ENCODE measurements around the gene APOL3.
A peak's percentile ranks its signal among the peaks of the same experiment; 100 is the strongest.
"Not testable (repeated sequence)": the region's sequence is repeated elsewhere in the genome, so short reads cannot be mapped to it uniquely, and the experiment has no call there.

The APOL3 gene

DNA sequence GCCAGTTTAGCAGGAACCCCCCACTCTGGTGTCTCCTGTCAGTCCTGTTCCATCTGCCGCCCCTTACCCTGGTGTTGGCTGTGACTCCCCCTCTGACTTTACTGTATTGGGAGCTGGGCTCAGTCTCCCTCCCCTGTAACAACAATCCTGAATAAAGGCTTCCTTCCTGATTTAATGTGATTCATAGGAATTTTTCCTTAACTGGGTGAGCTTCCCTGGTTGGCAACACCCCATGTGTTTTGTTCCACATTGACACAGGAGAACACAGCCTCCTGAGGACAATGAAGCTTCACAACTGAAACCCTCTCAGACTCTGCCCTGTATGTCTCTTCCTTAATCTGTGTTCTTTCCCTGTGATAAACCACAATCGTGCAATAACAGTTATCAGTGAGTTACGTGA lies 32.6 kb upstream of the APOL3 start:
- no peak for DNase-seq (ENCODE audit: low read depth)

DNA sequence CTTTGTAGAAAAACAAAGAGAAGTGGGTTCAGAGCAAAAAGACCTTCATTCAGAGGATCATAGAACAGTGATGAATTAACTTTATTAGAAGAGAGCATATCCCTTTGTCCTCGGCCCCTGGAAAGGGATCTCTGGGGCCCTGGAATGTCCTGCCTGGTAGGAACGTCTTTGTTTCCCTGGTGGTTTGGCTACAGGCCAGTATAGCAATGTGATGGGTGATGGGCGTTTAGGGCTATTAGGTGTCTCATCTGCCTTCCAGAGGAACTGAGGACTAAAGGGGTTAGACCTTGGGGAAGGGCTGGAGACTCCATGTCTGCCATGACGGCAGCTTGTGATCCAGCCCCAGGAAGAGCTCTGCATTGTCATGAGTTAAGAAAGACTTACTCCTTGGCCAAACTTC lies 32.0 kb upstream of the APOL3 start:
- peak; percentile 38 for DNase-seq (ENCODE audit: low read depth)

DNA sequence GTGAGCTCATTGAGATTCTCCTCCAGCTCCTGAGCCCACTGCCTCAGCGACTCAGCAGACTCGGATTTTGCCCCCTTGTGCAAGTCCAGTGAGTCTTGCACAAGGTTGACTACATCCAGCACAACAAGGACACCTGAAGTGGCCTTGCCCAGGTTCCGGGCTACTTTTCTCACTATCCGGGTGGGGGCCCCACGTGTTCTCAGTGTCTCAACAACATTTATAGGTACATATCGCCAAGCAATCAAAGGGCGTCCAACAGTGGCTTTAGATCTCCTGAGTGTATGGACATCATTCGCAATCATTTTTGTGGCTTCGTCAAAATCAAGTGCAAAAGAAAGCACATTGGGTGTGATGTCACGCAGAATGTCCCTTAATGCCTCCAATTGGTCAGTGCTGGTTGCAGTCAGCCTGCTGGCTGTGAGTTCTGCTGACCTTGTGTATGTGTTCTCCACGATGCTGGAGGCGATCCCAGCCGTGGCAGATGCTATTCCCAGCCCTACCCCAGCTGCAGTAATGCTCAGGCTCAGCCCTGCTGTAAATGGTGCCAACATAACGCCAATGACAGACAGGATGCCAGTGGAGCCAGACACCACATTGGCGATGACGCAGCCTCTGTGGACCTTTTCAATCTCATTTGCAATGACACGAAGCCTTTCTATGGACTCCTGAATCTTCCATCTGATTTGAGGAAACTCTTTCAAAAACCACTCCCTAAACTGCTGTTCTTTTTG lies 30.7 kb upstream of the APOL3 start:
- no peak for DNase-seq (ENCODE audit: low read depth)

DNA sequence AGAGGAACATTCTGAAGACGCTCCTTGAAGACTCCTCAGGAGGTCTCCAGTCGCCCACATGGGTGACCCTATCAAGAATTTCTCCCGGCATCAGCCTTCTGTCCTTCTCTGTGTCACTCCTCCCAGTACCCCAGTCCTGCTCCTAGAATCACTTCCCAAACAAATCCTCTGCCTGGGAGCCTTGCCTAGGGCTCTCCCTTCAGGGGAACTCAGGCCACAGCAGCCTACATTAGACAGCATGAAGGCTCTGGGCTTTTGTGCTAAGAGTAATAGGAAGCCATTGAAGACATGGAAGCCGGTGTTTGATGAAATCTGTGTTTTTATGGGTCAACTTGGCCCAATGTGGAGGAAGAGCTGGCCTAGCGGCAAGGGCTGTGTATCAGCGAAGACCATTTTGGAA lies 27.3 kb upstream of the APOL3 start:
- DNase-seq (ENCODE audit: low read depth): not testable (repeated sequence)

DNA sequence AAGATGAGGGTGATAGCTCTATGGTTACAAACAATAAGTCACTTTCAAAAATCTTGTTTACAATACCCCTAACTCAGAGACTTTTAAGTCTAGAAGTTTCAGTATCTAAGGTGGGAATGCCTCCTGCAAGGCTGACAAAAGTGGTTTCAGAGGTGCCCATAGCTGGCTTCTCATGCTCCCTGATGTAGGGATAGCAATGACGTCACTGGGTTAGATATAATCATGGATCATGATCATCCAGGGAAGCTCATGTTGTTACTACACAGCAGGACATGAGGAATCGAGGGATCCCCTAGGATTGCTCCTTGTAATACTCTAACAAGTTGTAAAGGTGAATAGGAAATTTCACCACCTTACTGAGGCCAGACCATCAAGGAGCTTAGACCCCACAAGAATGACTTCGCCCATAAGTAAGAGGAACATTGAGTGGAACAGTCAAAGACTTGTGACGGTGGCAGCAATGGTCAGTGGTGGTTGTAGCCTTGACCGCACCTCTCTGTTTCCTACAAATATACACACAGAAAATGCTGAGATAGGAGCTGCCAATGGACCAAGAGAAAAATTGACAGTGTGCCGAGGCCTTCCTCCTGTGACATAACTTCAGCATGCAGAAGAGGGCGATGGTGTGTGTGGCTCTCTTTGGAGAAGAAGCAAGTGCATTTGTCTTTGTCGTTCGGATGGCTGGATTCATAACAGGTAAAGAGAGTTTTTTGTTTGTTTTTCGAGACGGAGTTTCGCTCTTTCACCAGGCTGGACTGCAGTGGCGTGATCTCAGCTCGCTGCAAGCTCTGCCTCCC lies 25.5 kb upstream of the APOL3 start:
- DNase-seq (ENCODE audit: low read depth): no peak

DNA sequence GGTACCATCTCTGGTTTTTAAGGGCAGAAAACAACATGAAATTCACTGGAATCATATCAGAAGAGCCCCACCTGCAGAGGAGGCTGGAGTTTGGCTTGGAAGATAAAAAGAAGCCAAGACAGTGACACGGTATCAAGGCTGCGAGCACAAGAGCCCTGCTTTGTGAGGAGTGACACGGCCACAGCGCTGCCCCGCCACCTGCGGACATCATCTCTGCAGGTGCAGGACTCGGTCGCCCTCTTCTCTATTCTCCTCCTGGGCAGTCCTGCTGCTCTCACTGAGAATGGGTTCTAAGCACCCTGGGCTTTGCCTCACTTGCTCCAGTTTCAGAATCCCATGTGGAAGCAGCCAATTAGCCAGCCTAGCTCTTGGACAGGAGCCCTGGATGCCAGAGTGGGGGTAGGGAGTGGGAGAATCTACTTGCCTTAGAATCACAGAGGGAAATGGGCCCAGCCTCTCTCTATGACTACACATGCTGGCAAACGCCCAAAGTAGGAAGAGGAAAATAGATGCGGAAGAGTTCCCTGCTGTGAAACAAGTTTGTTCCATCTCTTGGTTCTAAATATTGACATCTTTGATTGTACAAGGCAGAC lies 24.0 kb upstream of the APOL3 start:
- DNase-seq (ENCODE audit: low read depth): no peak

DNA sequence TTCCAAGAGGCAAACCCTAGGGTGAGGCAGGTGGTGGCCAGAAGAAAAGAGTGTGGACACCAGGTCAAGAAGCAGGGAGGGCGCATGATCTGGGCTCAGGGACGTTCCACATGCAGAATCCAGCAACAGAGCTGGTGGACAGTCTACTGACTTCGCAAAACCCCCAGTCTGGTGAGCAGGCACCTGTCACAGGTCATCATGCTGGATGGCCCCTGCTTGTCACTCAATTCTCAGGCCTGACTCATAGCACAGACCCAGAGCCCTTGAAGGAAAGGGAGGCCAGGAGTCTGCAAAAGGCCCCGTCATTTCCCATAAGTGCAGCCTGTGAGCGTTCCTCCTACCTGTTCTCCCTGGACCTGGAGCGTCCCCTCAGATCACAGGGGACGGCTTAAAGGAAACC lies 22.9 kb upstream of the APOL3 start:
- no peak for DNase-seq (ENCODE audit: low read depth)

DNA sequence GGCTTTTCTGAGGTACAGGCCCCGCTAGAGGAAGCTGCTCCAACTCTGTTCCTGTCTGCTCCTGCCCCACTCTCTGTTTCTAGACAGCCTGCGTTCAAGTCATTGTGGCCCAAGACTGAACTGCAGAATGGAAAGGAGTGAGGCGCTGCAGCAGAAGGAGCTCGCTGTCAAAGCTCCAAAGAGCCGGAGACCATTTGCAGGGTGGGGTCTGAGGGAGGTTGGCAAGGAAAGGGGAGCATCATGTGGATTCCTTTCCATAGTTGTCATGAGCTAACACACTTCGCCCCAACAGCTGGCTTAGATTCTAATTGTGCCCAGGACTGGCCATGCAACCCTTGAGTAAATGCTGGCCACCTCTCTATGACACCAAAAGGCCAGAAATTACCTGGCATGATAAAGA lies 22.3 kb upstream of the APOL3 start:
- DNase-seq (ENCODE audit: low read depth): no peak

DNA sequence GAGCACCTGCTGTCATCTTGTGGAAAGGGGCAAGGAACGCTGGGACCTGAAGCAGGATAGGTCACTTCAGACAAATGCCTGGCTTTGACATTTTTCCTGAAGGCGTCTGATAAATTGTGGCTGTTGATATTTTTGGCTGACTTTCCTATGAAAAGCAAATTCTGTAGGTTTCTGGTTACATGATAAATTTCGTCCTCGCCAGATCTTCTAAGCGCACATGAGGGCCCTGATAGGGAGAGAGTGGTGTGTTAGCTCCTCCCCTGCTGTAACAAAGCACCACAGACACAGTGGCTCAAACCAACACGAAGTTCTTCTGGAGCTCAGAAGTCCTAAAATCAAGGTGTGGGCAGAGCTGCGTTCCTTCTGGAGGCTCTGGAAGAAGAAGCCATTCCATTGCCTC lies 21.5 kb upstream of the APOL3 start:
- DNase-seq (ENCODE audit: low read depth): no peak

DNA sequence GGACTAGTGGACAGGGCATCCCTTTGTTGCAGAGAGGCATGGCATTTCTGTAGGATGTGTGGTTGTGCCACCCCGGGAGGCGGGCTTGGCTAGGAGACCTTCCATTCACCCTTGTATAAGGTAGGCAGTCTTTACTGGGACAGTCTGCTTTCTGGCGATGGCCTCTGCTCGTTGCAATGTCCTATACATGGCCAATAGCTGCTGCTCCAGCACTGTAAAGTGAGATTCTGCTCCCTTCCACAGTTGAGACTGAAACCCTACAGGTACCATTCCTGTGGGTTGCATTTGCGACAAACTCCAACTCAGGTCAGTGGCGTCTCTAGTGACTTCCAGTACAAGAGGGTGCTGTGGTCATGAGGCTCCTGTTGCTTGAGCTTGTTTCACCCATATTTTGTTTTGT lies 20.4 kb upstream of the APOL3 start:
- DNase-seq (ENCODE audit: low read depth): no peak

DNA sequence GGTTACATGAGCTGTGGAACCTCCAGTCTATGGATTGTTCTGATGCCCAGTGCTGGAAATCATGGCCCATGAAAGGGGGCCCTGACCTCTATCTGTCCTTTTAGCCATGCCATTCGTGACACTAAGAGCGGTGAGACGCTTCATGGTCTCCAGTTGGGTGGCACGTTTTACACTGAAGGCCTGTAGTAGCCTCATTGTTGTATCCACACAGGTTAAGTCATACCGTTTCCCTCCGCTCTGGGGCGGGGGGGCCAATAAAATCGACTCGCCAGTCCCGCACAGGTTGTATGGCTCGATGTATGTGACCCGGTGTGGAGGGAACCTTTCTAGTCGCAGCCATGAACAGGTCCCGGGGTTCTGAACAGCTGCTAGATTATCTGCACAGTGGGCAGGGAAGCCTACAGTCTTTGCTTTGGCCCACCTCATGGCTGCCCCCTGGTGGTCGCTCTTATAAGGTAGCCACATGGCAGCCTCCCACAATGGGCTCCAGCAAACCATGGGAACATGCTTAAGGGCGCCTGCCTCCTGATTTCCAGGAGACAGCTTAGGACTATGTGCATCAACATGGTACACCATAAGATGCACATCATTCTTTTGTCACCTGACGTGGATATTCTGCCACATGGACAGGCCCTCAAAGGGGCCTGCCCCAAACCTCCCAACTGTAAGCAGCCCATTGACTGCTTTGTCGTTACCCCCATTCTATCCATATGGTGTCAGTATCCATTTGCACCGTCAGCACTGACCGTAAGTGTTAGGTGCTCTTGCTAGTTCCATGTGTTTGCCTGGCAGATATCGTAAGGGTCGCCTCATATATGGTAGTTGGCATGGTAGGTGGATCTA lies 19.7 kb upstream of the APOL3 start:
- peak; percentile 52 for DNase-seq (ENCODE audit: low read depth)

DNA sequence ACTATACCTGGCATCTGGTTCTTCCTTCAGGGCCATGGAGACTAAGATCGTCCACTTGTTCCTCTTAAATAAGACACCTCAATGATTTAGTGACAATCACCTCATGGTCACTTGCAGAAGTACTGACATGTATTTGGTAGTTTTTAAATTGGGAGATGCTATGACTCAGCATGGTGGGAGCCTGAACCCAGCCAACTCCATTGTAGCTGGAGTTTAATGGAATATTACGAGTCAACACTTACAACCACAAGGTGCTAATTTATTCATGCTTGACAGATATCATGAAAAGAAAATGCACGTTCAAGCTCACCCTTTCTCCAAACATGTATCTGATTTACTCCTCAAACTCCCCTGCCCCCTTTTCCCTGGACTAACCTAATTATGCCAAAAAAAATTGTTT lies 16.6 kb upstream of the APOL3 start:
- no peak for DNase-seq (ENCODE audit: low read depth)

DNA sequence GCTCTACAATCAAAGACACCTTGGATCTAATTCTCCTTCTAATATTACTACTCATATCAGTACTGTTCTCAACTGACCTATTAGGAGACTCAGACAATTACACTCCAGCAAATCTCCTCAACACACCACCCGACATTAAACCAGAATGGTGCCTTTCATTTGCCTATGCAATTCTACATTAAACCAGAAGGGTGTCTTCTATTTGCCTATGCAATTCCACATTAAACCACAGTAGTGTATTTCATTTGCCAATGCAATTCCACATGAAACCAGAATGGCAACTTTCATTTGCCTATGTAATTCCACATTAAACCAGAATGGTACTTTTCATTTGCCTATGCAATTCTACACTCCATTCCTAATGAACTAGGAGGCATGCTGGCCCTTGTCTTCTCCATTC lies 15.3 kb upstream of the APOL3 start:
- no peak for DNase-seq (ENCODE audit: low read depth)

DNA sequence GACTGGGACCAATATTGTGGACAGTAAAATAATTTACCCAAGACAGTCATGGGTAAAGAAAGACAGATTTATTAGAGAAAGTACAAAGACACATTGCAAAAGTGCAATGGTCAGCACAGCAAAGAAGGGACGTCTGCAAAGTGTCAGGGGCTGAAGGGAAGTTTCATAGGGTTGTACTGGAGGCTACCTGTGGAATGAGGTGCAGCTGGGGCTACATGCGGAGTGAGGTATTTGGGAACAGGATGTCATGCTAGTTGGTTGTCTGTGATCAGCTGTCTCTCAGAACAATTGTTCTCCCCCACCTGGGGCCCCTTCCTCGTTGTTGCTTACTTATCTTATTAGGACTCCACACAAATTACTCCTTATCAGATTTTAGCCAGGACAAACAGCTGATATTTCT lies 11.4 kb upstream of the APOL3 start:
- DNase-seq (ENCODE audit: low read depth): no peak

DNA sequence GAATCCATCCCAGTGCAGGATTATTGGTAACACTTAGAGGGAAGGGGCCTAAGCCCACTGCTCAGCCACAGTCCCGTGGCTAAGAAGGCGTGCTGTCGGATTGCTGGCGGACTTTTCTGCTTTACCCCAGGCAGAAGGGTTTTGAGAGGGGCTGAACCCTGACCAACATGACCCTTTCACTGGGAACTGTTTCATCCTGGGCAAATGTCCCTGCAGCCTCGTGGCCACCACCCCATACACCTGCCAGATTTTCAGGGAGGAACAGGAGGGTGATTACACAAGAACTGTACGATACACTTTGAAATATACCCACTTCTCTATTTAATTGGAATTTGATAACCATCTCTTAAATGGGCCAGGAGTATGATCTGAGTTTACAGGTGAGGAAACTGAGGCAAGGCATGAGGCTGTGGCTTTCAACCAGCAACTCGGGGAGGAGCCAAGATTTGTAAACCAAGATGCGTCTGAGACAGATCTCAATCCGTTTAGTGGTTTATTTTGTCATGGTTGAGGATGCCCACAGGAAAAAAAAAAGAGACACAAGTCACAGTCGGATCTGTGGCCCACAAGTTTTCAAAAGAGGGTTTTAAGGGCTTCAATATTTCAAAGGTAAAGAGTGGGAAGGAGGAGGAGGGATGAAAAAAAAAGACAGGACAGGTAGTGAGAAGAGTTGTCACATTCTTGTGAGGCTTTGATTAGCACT lies 6.1 kb upstream of the APOL3 start:
- DNase-seq (ENCODE audit: low read depth): no peak

DNA sequence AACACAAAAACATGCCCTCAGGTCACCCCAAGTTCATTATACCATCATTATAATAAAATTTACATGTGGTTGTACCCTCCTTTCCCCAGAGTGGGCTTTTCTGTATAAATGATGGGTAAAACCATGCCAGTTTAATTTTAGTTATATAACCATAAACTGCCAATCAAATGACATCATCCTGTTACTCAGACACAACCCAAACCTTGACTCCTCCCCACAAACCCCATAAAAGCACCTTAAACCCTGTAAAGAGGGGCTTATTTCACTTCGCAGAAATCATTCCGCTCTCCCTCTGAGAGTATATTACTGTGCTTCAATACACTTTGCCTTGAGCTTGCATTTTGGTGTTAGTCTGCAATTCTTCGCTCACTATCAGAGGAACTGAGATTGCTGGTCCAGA lies 5.5 kb upstream of the APOL3 start:
- no peak for DNase-seq (ENCODE audit: low read depth)

DNA sequence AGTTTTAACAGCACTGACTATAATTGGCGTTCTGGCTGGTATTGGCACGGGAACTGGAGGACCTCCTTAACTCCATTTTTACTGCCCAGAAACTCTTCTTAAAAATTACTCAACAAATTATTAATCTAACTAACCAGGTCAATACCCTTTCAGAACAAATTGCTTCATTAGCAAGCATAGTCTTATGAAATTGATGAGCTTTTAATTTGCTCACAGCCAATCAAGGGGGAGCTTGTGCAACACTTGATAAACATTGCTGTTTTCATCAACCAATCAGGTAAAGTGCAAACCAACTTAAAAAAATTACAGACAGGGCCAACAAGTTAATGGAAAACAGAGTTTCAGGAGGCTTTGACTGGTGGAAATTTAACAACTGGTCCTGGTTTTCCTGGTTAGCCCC lies 4.6 kb upstream of the APOL3 start:
- no peak for DNase-seq (ENCODE audit: low read depth)

DNA sequence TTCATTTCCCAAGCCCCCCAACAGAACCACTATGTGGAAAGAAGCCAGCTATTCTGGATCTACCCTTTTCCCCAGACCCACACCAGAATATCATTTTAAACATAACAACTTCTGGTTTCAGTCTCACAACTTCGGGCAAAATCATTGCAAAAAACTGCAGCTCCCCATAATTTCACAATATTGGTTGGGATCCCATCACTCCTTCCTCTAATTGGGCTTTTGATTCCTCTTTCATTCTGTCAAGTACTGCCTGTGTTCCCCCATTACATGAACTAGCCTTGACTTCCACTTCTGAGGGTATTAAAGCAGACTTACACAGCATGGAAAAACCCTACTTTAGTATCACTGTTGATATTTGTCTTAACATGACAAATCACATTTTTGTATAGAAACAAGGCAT lies 4.1 kb upstream of the APOL3 start:
- DNase-seq (ENCODE audit: low read depth): no peak

DNA sequence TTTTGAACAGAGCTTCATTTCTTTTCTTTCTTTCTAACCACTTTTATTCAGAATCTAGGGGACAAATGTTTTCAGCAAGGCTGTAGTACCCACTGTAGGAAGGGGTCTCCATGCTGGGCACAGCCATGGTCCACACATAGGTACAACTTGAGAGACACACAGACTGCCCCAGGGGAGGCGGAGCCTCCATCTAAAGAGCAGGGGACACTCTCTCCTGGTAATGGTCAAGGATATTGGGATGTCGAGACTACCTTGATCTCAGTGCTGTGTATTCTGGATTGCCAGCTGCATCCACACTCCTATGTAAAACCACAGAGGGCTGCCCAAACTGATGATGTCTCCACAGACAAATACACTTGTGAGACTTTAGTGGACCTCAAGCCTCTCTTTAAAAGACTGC lies 2.9 kb upstream of the APOL3 start:
- DNase-seq (ENCODE audit: low read depth): no peak

DNA sequence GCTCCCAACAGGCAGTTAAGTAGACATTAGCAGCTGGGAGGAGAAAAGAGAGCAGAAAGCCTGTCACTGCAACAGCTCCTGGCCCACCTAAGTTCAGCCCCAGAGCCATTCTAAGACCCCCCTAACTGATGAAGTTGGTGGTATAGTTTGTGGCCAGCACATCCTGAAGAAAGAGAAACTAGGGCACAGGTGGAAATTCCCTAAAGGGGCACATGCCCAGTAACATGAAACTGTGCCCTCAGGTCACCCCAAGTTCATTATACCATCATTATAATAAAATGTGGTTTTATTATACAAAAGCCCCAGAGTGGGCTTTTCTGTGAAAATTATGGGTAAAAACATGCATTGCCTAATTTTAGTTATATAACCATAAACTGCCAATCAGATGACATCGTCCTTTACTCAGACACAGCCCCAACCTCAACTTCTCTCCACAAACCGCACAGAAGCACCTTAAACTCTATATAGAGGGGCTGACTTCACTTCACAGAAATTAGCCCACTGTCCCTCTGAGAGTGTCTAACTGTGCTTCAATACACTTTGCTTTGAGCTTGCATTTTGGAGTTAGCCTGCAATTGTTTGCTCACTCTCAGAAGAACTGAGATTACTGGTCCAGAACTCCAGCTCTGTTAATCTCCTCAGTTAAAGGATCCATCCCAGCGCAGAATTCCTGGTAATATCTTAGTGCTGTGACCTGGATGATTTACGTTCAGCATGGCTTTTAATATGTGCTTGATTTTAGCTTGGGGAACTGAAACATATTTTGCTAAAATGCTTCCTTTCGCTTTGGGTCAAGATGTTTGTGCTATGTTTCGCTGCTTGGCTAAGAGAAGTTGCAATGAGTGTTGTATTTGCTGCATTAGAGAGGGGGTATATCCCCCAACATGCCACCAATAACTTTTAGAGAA lies 1.8 kb upstream of the APOL3 start:
- no peak for DNase-seq (ENCODE audit: low read depth)

DNA sequence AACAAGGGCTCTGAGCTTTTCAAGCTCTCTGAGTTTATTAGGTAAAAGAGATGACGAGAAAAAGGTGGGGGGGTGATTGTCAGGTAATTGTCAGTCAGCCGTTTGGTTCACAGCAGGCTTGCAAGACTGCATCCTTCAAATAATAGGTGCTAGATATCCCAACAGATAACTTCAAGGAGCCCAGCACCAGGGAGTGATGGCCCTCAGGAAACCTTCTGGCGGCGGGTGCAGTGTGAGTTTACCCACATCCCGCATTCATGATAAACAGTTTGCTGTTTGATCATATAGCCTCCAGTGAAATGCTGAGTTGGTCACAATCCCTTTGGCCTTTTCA lies 1.2 kb upstream of the APOL3 start:
- DNase-seq (ENCODE audit: low read depth): not testable (repeated sequence)
